22Rv1 (cell line): ENCODE results near the gene FBN1.

Experiments used
- ZFX ChIP-seq: fragments of 450-650 bp; IDR thresholded peaks from 2 replicates; pipeline ENCODE4 v1.6.1; 2017; ENCODE audit warnings: antibody characterized with exemption, borderline replicate concordance
- TF ChIP-seq, protein P1 (sequence below): fragments of 450-650 bp; IDR thresholded peaks from 2 replicates; pipeline ENCODE4 v1.5.1; 2017; ENCODE audit warnings: mild to moderate bottlenecking

DNA sequence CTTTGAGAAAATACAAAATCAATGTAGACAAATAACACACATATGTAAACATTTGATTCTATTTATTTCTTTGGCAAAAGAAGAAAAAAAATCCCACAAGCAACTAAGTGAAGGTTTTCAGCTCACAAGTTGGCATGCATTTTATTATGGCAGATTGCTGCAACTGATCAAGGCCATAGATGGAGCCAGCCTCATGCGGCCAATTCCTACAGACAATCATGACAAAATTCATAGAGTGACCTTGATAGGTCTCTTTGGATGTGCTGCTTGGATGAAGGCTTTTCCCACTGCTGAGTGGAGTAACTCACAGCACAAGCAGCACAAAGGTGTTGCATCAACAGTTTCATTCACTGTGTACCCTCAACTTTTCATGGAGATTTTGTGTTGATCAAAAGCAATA is 22.1 kb downstream of the FBN1 start:
- TF ChIP-seq, protein P1, sequence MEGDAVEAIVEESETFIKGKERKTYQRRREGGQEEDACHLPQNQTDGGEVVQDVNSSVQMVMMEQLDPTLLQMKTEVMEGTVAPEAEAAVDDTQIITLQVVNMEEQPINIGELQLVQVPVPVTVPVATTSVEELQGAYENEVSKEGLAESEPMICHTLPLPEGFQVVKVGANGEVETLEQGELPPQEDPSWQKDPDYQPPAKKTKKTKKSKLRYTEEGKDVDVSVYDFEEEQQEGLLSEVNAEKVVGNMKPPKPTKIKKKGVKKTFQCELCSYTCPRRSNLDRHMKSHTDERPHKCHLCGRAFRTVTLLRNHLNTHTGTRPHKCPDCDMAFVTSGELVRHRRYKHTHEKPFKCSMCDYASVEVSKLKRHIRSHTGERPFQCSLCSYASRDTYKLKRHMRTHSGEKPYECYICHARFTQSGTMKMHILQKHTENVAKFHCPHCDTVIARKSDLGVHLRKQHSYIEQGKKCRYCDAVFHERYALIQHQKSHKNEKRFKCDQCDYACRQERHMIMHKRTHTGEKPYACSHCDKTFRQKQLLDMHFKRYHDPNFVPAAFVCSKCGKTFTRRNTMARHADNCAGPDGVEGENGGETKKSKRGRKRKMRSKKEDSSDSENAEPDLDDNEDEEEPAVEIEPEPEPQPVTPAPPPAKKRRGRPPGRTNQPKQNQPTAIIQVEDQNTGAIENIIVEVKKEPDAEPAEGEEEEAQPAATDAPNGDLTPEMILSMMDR, result no peak
- no peak for TF ChIP-seq ZFX
